Myocyte (in vitro differentiated cells): ENCODE measurements around the gene BBX. TPM values are rescaled to one million over a fixed set of nuclear protein-coding genes. Genes with fewer than 3 reads are reported as not detected.
"Not testable (repeated sequence)": the region's sequence is repeated elsewhere in the genome, so short reads cannot be mapped to it uniquely, and the experiment has no call there.

Source experiments
- DNase-seq: peaks from one replicate; pipeline ENCODE4 v3.0.0-alpha.2; 2012; ENCODE audit warnings: low read depth
- total RNA-seq: library from RNA; depleted of rRNA; stranded (reverse); fragments of >200 nt; gene quantifications from 2 replicates; pipeline ENCODE4 v1.2.3, GENCODE V29; 2014

BBX gene
- total RNA-seq, 1 donor from 2014 or later = 46.5 TPM

DNA sequence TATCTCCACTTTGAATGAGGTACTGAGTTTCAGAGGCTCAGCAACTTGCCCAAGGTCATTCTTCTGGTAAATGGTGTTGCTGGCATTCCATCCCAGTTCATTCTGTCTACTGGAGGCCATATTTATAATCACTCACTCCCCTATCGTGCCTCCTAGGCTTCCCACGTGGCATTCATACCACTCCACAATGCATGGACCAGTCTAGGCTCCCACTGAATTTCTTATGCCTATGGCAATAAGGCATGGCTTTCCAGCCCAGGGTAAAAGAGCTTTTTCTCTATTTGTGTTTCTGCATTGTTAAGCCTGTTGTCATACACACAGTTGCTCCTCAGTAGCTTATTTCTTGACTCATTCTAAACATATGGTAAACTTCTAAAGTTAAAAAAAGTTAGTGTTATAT lies 19.9 kb downstream of the BBX start:
- no peak for DNase-seq

DNA sequence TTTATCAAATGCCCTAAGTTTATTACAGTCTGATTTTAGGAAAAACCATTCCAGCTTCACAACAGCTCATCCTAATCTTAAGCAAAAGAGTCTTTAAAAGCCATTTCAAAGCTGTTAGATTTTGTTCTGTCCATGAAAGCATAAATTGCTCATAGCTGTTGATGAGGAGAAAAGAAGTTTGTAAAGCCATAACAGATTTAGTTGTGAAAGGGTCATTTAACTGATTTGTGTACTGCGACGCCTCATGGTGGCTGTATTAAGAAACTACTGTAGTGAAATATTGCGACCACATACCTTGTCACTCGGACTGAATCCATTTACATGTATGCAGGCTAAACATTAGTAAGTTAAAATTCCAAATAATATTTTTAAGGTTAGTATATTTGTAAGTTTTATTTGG lies 20.9 kb downstream of the BBX start:
- peak; percentile 16 for DNase-seq

- peak; percentile 11 for DNase-seq
Observed at GRCh38 chr3:107545680-107546120, 22.9 kb downstream of the BBX start.

DNA sequence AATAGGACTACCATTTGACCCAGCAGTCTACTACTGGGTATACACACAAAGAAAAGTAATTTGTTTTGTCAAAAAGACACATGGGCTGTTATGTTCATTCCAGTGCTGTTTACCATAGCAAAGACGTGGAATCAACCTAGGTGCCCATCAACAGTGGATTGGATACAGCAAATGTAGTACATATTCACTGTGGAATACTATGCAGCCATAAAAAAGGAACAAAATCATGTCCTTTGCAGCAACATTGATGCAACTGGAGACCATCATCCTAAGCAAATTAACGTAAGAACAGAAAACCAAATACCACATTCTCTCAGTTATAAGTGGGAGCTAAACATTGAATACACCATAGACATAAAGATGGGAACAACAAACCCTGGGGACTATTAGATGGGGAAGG lies 25.8 kb downstream of the BBX start:
- no peak for DNase-seq

DNA sequence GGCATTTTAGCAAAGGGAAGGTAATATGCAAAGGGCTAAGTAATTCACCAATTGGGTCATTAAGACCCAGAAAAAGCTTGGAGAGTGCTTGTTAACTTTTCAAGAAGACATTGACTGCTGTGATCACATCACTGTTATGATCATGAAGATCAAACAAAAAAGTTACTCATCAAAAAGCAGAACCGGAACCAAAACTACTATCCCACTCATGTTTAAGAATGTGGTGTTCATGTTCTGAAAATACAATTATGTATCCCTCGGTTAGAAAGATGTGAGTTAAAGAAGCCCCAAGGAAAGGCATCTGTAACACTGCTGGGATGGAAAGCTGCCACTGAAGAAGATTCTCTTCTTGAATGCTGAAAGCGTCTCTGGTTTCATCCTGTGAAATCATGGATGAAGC lies 32.6 kb downstream of the BBX start:
- DNase-seq = no peak

GRCh38 chr3:107557743-107558142 lies 35.0 kb downstream of the BBX start:
- DNase-seq = no peak

GRCh38 chr3:107560166-107560565 lies 37.4 kb downstream of the BBX start:
- DNase-seq = no peak

- no peak for DNase-seq
Observed at GRCh38 chr3:107561980-107562379, 39.2 kb downstream of the BBX start.

- DNase-seq = no peak
Observed at GRCh38 chr3:107562969-107563529, 40.3 kb downstream of the BBX start.

DNA sequence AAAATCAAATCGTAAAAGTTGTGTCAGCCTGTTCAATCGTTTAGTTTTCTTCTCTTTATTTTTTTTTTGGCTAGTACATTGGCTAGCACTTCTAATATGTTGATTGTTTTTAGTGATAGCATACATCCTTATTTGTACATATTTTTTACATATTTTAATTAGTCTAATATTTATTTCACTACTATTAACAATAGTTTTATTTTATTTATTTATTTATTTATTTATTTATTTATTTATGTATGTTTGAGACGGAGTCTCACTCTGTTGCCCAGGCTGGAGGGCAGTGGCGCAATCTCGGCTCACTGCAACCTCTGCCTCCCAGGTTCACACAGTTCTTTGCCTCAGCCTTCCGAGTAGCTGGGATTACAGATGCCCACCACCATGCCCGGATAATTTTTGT lies 42.5 kb downstream of the BBX start:
- DNase-seq = not testable (repeated sequence)

- DNase-seq = peak; percentile 45
Observed at GRCh38 chr3:107571089-107571488, 48.3 kb downstream of the BBX start.

DNA sequence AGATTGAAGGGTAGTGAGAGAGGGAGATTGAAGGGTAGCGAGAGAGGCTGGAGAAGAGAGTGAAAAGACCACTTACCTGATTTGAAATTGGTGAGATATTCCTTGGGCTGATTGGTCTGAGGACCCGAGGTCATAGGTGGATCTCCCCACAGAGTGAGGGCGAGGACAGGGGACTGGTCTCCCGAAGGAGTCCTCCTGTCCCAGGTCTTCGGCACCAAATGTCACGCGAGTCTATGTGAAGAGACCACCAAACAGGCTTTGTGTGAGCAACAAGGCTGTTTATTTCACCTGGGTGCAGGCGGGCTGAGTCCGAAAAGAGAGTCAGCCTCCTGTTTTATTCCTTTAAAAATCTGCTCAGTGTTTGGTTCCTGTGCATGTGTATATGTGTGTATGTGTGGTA lies 48.7 kb downstream of the BBX start:
- DNase-seq = not testable (repeated sequence)

- DNase-seq = peak; percentile 70
Observed at GRCh38 chr3:107574650-107575049, 51.9 kb downstream of the BBX start.

DNA sequence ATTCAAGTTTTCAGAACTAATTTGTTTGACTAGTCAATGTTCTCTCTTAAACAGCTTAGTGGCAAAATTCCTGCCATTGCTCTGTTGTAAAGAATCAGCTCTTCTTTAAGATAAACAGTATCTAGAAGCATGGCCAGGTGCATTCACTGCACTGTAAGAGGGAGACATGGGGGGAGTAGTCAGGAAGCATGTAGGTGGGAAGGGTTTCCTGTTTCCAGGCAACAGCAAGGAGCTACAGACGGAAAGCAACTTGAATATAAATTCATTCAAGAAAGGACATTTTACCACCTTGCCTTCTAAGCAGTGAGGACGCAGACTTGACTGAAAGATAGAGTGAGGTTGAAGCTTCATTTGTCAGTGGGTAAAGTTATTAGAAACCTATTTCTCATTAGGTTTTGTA lies 55.3 kb downstream of the BBX start:
- no peak for DNase-seq

DNA sequence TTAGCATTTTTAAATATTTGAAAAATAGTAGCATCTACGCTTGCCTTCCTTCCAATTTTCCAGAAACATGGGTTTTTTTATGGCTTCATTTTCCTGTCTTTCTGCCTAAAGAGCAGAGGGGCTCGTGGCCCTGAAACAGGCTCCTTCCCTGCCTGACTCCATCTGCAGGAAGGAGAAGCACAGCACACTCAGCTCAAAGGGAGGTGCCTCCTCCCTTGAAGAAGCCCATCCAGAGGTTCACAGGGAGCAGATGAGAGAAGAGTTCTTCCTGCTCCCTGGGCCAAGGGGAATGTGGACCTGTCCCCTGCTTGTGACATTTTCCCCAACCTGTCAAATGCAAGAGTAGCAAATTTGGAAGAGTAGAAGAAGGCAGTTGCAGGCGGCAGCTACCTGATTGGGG lies 55.8 kb downstream of the BBX start:
- DNase-seq = no peak

- DNase-seq = no peak
Observed at GRCh38 chr3:107579371-107579770, 56.6 kb downstream of the BBX start.

- DNase-seq = no peak
Observed at GRCh38 chr3:107581230-107581629, 58.5 kb downstream of the BBX start.

DNA sequence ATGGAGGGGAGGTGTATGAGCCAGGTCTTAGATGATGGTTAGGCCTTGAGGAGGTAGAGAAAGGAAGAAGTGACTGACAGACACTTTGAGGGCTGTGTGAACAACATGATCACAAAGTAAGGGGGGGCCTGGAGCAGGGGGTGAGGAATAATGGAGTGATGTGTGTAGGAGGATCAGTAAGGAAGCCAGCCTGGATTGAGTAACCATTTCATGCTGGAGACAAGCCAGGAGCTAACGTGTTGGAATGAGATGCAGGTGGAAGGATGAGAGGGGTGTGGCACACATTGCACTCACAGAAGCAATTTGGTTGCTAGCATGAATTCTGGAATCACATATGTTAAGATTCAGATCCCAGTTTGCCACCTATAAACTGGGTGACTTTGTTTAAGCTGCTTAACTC lies 65.5 kb downstream of the BBX start:
- no peak for DNase-seq

GRCh38 chr3:107589454-107589853 lies 66.7 kb downstream of the BBX start:
- DNase-seq = no peak

DNA sequence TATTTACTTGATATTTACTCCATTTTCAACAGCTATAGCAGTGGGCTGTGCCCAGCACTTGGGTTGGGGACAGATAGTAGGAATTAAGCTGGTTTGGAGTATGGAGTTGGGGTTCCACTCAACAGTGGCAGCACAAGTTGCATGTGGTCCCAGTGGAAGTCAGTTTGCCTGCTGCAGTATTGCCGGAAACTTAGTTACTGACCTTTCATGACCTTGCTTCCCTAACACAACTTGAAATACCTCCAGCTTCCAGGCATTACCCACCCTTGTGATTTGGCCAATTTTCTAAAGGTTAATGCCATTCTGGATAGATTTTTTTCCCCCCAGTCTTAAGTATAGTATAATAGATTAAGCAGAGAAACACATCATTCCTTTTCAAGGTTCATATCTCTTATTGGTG lies 68.0 kb downstream of the BBX start:
- DNase-seq = no peak

DNA sequence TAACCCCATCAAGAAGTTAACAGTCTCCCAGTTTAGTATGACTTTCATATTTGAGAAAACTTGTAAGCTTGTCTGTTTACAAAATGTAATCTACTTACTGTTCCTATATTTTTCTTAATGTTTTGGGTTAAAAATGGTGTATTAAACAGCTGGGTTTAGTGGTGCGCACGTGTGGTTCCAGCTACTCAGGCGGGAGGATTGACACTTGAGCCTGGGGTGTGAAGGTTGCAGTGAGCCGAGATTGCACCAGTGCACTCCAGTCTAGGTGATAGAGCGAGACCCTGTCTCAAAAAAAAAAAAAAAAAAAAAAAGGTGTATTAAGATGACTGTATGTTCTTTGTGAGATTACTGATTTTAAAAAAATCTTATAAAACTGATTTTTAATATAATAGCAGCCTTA lies 69.3 kb downstream of the BBX start:
- no peak for DNase-seq

DNA sequence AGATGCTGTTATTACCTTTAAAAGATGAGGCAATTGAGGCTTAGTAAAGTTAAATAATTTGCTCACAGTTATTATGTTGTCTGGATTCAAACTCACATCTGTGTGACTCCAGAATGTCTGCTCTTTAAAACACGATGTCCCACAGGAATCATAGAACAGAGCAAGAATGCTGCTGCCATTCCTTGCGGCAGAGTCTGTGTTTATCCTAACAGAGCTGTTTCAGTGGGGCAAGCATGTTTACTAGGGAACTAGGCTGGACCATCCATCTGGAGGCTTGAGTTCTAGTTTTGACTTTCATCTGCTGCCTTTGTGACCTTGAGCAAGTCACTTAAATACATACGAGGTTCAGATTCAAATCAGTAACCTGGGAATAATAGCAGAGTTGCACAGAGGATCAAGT lies 72.1 kb downstream of the BBX start:
- no peak for DNase-seq

GRCh38 chr3:107596639-107597038 lies 73.9 kb downstream of the BBX start:
- DNase-seq = no peak
